ENCODE data around the gene SEPTIN2.

Gene SEPTIN2

DNA sequence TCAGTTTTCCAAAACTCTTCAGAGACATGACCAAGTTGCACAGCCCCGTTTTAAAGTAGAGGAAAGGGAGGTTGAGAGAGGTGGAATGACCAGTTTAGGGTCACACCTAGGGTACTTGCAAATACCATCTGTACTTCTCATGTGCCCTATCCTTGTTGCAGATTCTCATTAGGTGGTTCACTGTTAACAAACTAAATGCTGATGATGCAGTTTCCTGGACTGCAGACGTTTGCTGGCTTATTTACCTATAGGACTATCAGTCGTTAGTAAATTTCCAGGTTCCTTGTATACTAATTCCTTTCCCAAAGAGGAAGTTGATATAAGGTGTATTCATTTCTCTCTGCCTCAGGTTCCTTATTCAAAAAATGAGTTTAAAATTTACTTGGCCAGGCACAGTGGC, 41.8 kb downstream of the SEPTIN2 start:
- Histone ChIP-seq H3K79me1 (ENCODE audit: low read length) (peaks cover 9% of the 10 kb centered on the region), H3K18ac (ENCODE audit: low read length) (no peak overlapping the region), H3K4me2 (ENCODE audit: low read length) (no peak overlapping the region), H2BK5ac (ENCODE audit: low read depth, low read length, poor library complexity) (no peak overlapping the region), H2BK12ac (ENCODE audit: low read length) (no peak overlapping the region), H3K79me2 (ENCODE audit: control insufficient read depth, insufficient read depth, low read length, poor library complexity) (peaks cover 6% of the 10 kb centered on the region), H3K9ac (ENCODE audit: low read length) (no peak overlapping the region), H2BK120ac (ENCODE audit: insufficient read depth, low read length, poor library complexity) (no peak overlapping the region), H3K4me1 (ENCODE audit: control insufficient read depth in 1 of 2, insufficient read depth in 2 of 2, low read length in 2 of 2) (peaks cover 10 to 11% of the 10 kb centered on the region in 2 experiments), H3K4me3 (ENCODE audit: low read depth, low read length) (no peak overlapping the region), H3K36me3 (ENCODE audit: control insufficient read depth in 1 of 2, insufficient read depth in 2 of 2, low read length in 2 of 2) (peaks cover 10 to 13% of the 10 kb centered on the region in 2 experiments), H4K91ac (ENCODE audit: low read depth, low read length) (no peak overlapping the region), H3K27me3 (ENCODE audit: insufficient read depth, low read length) (no peaks in the 10 kb centered on the region), H2AFZ (ENCODE audit: insufficient read depth, low read length, poor library complexity) (no peak overlapping the region), H2AK5ac (ENCODE audit: low read length) (no peak overlapping the region), H3K23ac (ENCODE audit: low read length) (no peak overlapping the region), H3K14ac (ENCODE audit: low read length) (no peak overlapping the region), H3K4ac (ENCODE audit: low read depth, low read length) (no peak overlapping the region), H3K27ac (ENCODE audit: low read depth, low read length) (no peak overlapping the region), H4K12ac (ENCODE audit: low read depth, low read length) (no peak overlapping the region), H4K8ac (ENCODE audit: low read depth, low read length) (no peak overlapping the region), H3K9me3 (ENCODE audit: insufficient read depth, low read depth, low read length) (no peaks in the 10 kb centered on the region)
- DNase-seq: no peak
- no CpG with 5 or more reads among the region's 3 CpGs for WGBS (ENCODE audit: extremely low coverage, insufficient coverage, insufficient read length)

DNA sequence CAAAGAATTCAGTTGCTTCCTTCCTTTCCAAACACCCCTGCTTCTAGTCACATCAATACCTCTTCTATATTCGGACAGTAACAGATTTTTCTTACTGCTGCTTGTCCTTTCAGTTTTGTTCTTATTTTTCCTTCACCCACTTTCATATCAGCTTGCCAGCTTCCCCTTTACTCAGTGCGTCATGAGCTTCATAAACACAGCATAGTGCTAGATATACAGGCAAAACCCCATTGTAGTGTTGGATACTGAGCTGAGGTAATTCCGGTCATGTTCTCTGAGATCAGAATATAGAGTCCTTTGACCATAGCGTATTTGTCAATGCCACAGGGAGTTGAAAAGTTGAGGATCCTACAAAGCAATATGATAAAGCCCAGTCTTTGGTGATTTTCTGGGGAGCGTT, 42.7 kb downstream of the SEPTIN2 start:
- H2BK5ac ChIP-seq (ENCODE audit: low read depth, low read length, poor library complexity): no peak overlapping the region
- no peaks in the 10 kb centered on the region for H3K27me3 ChIP-seq (ENCODE audit: insufficient read depth, low read length)
- H2BK120ac ChIP-seq (ENCODE audit: insufficient read depth, low read length, poor library complexity): no peak overlapping the region
- no peak overlapping the region for H4K8ac ChIP-seq (ENCODE audit: low read depth, low read length)
- H2AFZ ChIP-seq (ENCODE audit: insufficient read depth, low read length, poor library complexity): no peak overlapping the region
- no peak for DNase-seq
- H3K14ac ChIP-seq (ENCODE audit: low read length): no peak overlapping the region
- no peak overlapping the region for H2AK5ac ChIP-seq (ENCODE audit: low read length)
- peaks cover 6 to 8% of the 10 kb centered on the region in 2 experiments for H3K36me3 ChIP-seq (ENCODE audit: control insufficient read depth in 1 of 2, insufficient read depth in 2 of 2, low read length in 2 of 2)
- no peak overlapping the region for H3K27ac ChIP-seq (ENCODE audit: low read depth, low read length)
- H3K4me3 ChIP-seq (ENCODE audit: low read depth, low read length): no peak overlapping the region
- H3K4me1 ChIP-seq (ENCODE audit: control insufficient read depth in 1 of 2, insufficient read depth in 2 of 2, low read length in 2 of 2): peaks cover 10 to 11% of the 10 kb centered on the region in 2 experiments
- no peak overlapping the region for H4K12ac ChIP-seq (ENCODE audit: low read depth, low read length)
- H3K79me1 ChIP-seq (ENCODE audit: low read length): peaks cover 9% of the 10 kb centered on the region
- H3K4ac ChIP-seq (ENCODE audit: low read depth, low read length): peak overlapping the region; percentile 60
- WGBS (ENCODE audit: extremely low coverage, insufficient coverage, insufficient read length): no CpG with 5 or more reads among the region's 5 CpGs
- no peak overlapping the region for H3K9ac ChIP-seq (ENCODE audit: low read length)
- H3K9me3 ChIP-seq (ENCODE audit: insufficient read depth, low read depth, low read length): no peaks in the 10 kb centered on the region
- H3K23ac ChIP-seq (ENCODE audit: low read length): no peak overlapping the region
- H2BK12ac ChIP-seq (ENCODE audit: low read length): no peak overlapping the region
- no peak overlapping the region for H3K4me2 ChIP-seq (ENCODE audit: low read length)
- no peak overlapping the region for H3K18ac ChIP-seq (ENCODE audit: low read length)
- peaks cover 6% of the 10 kb centered on the region for H3K79me2 ChIP-seq (ENCODE audit: control insufficient read depth, insufficient read depth, low read length, poor library complexity)
- no peak overlapping the region for H4K91ac ChIP-seq (ENCODE audit: low read depth, low read length)

DNA sequence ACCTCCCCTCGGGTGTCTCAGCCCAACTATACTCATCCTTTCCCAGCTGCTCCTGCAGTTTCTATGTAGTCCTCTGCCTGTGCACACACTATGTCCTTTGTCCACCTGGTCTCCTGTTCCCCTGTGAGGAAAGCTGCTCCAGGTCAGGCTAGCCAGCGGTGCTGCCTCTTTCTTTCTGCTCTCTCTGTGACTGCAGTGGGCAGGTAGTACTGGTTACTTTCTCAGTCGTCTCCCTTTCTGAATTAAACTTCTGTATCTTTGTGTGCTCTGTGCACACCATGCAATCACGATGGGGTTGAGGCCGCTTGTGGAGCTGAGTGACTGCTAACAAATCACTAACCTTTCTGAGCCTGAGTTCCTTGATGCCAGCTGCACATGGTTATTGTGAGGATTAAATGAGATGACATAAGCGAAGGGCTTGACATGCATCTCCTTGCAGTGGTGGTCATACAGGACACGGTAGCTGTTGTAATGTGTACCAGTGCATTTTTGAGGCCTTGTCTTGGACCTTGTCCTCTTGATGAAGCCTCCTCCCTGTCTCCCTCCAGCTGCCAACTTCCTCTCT, 43.8 kb downstream of the SEPTIN2 start:
- peak overlapping the region; percentile 29 for H3K4ac ChIP-seq (ENCODE audit: low read depth, low read length)
- H4K91ac ChIP-seq (ENCODE audit: low read depth, low read length): no peak overlapping the region
- H4K8ac ChIP-seq (ENCODE audit: low read depth, low read length): no peak overlapping the region
- peaks cover 8% of the 10 kb centered on the region for H3K79me1 ChIP-seq (ENCODE audit: low read length)
- no peak overlapping the region for H3K9ac ChIP-seq (ENCODE audit: low read length)
- H3K36me3 ChIP-seq (ENCODE audit: control insufficient read depth in 1 of 2, insufficient read depth in 2 of 2, low read length in 2 of 2): peaks cover 3 to 5% of the 10 kb centered on the region in 2 experiments
- H2BK5ac ChIP-seq (ENCODE audit: low read depth, low read length, poor library complexity): no peak overlapping the region
- WGBS (ENCODE audit: extremely low coverage, insufficient coverage, insufficient read length): no CpG with 5 or more reads among the region's 7 CpGs
- H3K79me2 ChIP-seq (ENCODE audit: control insufficient read depth, insufficient read depth, low read length, poor library complexity): peaks cover 6% of the 10 kb centered on the region
- peak overlapping the region; percentile 74 for H3K18ac ChIP-seq (ENCODE audit: low read length)
- no peak overlapping the region for H2AFZ ChIP-seq (ENCODE audit: insufficient read depth, low read length, poor library complexity)
- H2AK5ac ChIP-seq (ENCODE audit: low read length): no peak overlapping the region
- H2BK120ac ChIP-seq (ENCODE audit: insufficient read depth, low read length, poor library complexity): no peak overlapping the region
- H3K27ac ChIP-seq (ENCODE audit: low read depth, low read length): no peak overlapping the region
- no peaks in the 10 kb centered on the region for H3K9me3 ChIP-seq (ENCODE audit: insufficient read depth, low read depth, low read length)
- no peak overlapping the region for H2BK12ac ChIP-seq (ENCODE audit: low read length)
- no peak overlapping the region for H3K4me3 ChIP-seq (ENCODE audit: low read depth, low read length)
- no peak overlapping the region for H3K14ac ChIP-seq (ENCODE audit: low read length)
- no peak overlapping the region for H3K4me2 ChIP-seq (ENCODE audit: low read length)
- H4K12ac ChIP-seq (ENCODE audit: low read depth, low read length): no peak overlapping the region
- no peak overlapping the region for H3K23ac ChIP-seq (ENCODE audit: low read length)
- no peaks in the 10 kb centered on the region for H3K27me3 ChIP-seq (ENCODE audit: insufficient read depth, low read length)
- no peak for DNase-seq
- peaks cover 7 to 8% of the 10 kb centered on the region in 2 experiments for H3K4me1 ChIP-seq (ENCODE audit: control insufficient read depth in 1 of 2, insufficient read depth in 2 of 2, low read length in 2 of 2)

DNA sequence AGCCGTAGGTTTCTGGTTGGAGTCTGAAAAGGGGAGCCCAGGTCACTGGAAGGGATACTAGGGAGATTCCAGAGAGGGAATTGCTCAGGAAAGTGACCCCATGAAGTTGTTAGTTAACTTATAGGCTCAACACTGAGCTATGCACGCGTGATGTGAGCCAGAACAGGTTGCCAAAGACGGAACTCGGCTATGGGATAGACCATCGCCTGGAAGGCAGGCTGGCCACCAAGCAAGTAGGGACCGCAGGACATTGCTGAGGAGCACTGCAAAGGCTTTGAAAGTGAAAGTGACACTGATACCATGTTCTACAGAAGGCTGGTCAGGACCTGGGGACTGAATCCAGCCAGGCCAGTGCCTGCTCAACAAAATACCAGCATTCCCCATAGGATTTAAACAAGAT, 47.7 kb downstream of the SEPTIN2 start:
- Histone ChIP-seq H3K27ac (ENCODE audit: low read depth, low read length) (no peak overlapping the region), H3K9ac (ENCODE audit: low read length) (no peak overlapping the region), H2BK5ac (ENCODE audit: low read depth, low read length, poor library complexity) (no peak overlapping the region), H3K14ac (ENCODE audit: low read length) (no peak overlapping the region), H3K4ac (ENCODE audit: low read depth, low read length) (no peak overlapping the region), H3K23ac (ENCODE audit: low read length) (no peak overlapping the region), H3K79me1 (ENCODE audit: low read length) (no peaks in the 10 kb centered on the region), H3K4me2 (ENCODE audit: low read length) (no peak overlapping the region), H3K27me3 (ENCODE audit: insufficient read depth, low read length) (no peaks in the 10 kb centered on the region), H4K91ac (ENCODE audit: low read depth, low read length) (no peak overlapping the region), H3K18ac (ENCODE audit: low read length) (no peak overlapping the region), H3K9me3 (ENCODE audit: insufficient read depth, low read depth, low read length) (no peaks in the 10 kb centered on the region), H3K4me3 (ENCODE audit: low read depth, low read length) (no peak overlapping the region), H4K8ac (ENCODE audit: low read depth, low read length) (no peak overlapping the region), H2BK12ac (ENCODE audit: low read length) (no peak overlapping the region), H3K4me1 (ENCODE audit: control insufficient read depth in 1 of 2, insufficient read depth in 2 of 2, low read length in 2 of 2) (no peaks in the 10 kb centered on the region), H3K79me2 (ENCODE audit: control insufficient read depth, insufficient read depth, low read length, poor library complexity) (no peaks in the 10 kb centered on the region), H2BK120ac (ENCODE audit: insufficient read depth, low read length, poor library complexity) (no peak overlapping the region), H2AFZ (ENCODE audit: insufficient read depth, low read length, poor library complexity) (no peak overlapping the region), H3K36me3 (ENCODE audit: control insufficient read depth in 1 of 2, insufficient read depth in 2 of 2, low read length in 2 of 2) (peaks cover 0 to 3% of the 10 kb centered on the region in 2 experiments), H4K12ac (ENCODE audit: low read depth, low read length) (no peak overlapping the region), H2AK5ac (ENCODE audit: low read length) (no peak overlapping the region)
- WGBS (ENCODE audit: extremely low coverage, insufficient coverage, insufficient read length): no CpG with 5 or more reads among the region's 7 CpGs
- no peak for DNase-seq

All from trophoblast cell (in vitro differentiated cells and primary cell).